ENCODE measurements around the gene GHRL.

GHRL gene, protein sequence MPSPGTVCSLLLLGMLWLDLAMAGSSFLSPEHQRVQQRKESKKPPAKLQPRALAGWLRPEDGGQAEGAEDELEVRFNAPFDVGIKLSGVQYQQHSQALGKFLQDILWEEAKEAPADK

DNA sequence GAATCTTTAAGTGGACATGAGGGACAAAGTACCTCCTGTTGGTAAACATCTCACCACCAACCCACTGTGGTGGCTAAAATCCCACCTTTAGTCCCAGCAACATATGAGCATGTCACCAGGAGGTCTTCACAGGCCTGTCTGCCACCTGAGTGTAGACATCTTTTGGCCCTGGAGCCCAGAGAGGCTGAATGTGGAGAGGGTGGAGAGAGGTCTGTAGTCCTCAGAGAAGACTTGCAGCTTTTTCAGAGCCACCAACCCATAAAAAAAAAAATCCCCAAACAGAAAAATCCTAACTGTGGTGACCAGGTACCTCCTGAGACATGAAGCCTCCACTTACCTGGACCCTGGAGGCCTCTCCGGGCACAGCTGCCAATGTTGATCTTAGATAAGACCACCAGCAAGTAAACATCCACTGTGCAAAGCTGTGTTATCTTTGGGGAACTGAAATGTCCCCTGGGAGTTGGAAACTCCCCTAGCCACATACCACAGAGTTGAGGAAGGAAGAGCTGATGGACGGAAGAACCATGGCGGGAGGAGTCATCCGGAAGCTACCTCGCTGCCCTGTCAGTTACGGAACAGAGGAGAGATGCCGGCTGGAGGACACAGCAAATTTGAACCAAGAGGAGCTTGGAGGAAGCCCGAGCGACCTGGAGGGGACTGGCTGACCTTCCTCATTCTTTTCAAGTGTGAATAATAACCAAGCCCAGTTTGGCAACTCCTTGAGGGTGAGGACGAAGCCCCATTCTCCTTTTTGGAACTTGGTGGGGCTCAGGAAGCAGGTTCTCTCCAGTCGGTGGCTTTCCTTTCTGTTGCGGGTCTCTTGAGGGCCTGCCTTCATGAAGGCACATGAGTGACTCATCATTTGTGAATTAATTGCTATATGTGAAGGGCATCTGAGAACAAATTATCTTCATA lies at the start of gene GHRL:
Gene GHRL, minus strand, starts transcription at position 443 of the 915 bp plus-strand sequence. CDS start 2,767 bp downstream, outside the sequence.
- DNase-seq (ENCODE audit: low read depth in 2 of 2), result no peak

DNA sequence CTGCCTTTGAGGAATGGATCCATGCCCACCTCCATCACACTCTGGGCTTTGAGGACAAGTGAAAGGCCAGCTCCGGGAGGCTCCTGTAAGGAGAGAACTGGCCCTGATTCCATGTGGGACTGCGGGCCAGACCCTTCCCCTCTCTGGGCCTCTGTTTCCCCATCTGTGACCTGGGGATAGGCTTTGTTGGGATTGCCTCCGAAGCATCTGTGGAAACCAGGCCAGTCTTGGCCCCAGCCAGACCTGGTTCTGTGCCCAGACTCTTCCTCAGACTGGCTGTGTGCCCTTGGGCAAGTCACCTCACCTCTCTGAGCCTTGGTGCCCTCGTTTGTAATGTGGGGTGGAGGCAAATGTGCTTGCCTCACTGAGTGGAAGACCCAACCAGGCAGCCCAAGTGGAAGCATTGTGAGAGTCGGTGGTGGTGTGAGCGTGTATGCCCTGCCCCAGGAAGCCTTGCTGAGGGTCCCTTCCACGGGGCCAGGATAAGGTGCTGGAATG lies 49.2 kb upstream of the GHRL start:
- no peak for DNase-seq (ENCODE audit: low read depth in 2 of 2)

DNA sequence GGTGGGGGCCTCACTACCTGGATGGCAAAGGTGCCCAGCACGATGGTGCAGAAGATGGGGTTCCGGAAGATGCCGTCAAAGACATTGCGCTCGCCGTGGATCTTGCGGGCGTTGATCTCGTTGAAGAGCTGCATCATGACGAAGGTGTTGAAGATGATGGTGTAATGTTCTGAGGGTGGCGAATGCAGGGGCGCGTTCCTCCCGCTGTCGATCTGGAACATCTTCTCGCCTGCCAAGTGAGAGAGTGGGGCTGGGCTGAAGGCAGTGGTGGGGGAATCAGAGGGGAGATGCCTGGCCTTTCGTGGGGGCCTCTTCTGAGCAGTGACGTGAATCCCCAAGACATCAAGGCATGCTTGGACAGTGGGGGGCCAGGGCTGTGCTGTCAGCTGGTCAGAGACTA lies 47.7 kb upstream of the GHRL start:
- no peak for DNase-seq (ENCODE audit: low read depth in 2 of 2)

DNA sequence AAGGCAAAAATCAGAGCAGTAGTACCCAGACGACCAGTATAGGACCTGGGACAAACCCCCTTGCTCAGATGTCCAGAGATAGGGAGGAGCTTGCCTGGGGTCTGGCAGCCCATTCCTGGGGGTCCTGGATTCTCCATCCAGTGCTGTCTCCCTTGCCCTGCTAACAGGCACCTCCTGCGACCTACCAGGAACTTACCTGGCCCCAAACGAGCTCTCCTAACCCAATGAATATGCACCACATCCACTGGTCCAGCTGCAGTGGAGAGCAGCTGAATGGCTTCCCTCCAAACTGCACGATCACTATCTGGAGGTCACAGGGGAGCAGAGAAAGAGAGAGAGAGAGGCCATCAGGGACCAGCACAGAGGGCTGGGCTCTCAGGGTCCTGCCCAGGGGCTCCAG lies 47.3 kb upstream of the GHRL start:
- no peak for DNase-seq (ENCODE audit: low read depth in 2 of 2)

DNA sequence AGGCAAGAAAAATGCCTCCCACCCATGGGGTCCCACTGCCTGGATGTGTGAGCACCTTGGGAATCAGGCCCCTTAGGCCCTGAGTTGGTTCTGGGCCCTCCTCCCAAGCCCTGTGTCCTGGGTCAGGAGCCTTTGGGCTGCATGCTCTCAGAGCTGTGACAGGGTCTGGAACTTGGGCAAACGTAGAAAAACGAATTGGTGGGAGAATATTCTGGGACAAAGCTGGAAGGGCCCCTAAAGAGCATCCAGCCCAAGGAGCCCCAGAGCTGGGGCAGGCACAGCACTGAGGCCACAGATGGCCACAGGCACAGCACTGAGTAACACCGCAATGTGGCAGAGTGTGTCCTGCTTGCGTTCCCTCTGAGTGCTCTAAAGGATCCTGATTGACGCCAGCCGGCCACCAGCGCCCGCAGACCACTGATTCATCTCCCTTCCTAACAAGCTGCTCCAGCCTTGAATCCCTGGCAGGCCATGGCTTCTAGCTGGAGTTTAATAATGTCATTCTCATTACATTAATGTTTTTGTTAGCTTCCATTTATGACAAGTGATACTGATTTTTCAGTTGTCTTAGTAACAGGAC lies 46.7 kb upstream of the GHRL start:
- DNase-seq (ENCODE audit: low read depth in 2 of 2), result no peak

DNA sequence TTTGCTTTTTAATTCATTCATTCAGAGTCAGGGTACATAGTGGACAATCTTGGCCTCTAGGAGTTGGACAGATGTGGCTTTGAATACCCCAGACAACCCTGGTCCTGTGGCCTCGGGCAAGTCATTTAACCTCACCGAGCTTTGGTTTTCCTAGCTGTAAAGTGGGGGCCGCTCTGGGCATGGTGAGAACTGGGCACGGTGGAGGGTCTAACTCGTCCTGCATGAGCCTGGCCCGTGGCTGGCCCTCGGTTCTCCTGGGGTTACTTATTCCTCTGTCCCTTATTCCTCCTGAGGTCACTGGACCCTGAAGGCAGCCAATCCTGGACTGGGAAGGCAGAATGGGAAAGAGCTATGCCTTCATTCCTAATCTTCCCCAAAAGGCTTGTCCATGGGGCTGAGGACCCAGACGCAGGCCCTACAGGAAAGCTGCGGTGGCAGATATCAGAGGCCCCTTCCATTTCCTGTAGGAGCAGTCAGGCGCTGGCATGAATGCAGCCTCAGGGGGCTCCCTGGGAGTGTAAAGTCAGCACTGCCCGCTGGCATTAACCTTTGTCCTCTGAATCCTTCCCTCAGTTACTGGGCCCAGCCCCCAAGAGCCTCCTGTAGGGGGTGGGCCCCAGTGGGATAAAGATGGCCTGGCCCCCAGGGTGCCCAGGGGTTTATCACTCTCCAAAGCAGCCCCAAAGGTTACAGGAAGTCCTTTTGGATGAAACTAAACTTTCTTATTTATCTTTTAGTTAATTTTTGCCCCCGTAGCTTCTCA lies 46.0 kb upstream of the GHRL start:
- DNase-seq (ENCODE audit: low read depth in 2 of 2), result no peak

DNA sequence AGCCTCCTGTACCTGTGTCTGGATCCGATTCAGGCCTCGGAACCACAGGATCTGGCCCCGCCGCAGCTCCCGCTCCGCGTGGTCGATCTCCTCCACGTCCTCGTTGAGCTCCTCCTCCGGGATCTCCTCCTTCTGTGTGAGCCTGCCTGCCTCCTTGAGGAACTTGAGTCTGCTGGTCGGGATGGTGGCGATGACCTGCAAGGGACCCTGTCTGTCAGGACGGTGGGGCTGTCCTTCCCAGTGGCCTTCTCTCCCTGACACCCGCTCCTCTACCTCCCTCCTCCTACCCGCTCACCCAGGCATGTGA lies 45.4 kb upstream of the GHRL start:
- DNase-seq (ENCODE audit: low read depth in 2 of 2), result no peak

DNA sequence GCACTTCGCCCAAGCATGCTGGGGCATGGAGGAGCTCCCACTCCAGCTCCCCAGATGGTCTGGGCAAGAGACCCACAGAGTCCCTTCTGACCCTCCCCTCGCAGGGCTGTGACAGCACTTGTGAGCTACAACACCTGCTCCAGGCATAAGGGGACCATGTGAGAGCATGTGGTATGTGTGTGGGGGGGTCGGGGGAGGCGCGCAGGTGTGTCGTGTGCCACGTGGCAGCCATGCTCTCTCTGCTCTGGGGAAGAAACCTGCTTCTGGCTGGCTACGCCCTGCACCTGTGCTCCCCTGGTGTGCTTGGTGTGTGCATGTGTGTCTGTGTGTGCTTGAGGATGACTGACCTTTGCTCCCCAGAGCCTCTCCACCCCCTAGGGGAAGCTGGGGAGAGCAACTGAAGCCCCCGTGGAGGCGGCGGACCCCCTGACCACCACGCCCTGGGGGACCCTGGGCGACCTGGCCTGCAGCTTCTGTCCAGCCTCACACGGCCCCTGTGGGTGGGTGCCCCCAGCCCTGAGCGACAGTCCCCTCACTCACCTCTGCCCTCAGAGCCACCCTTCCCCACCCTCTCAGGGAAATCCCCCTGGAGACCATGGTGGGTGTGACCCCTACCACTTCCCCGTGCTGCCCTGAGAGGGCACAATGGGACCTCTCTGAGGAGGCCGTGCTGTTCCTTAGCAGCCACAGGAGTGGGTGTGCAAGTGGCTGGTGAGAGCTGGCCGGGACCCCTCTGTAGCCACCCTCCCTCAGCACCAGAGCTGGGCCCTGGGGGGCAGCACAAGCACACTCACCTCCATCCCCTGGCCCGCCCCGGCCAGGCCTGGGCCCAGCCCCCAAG lies 44.8 kb upstream of the GHRL start:
- DNase-seq (ENCODE audit: low read depth in 2 of 2), result no peak

DNA sequence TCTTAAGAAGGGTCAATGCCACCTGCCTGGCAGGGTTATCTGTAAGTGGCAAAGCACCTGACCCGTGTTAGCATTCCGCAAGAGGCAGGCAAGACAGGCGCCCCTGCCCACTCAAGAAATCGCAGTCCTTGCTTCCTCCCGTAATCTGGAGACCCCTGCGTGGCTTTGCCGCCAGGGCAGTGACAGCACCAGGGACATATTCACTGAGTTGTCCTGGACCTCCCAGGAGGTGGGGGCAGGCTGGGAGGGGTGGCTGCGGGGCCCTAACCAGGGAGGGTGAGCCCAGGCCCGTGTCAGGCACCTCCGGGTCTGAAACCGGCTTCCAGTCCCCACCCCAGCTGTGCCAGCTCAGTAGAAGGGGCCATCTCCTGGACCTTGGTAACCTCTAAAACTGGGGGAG lies 44.0 kb upstream of the GHRL start:
- DNase-seq (ENCODE audit: low read depth in 2 of 2), result no peak

DNA sequence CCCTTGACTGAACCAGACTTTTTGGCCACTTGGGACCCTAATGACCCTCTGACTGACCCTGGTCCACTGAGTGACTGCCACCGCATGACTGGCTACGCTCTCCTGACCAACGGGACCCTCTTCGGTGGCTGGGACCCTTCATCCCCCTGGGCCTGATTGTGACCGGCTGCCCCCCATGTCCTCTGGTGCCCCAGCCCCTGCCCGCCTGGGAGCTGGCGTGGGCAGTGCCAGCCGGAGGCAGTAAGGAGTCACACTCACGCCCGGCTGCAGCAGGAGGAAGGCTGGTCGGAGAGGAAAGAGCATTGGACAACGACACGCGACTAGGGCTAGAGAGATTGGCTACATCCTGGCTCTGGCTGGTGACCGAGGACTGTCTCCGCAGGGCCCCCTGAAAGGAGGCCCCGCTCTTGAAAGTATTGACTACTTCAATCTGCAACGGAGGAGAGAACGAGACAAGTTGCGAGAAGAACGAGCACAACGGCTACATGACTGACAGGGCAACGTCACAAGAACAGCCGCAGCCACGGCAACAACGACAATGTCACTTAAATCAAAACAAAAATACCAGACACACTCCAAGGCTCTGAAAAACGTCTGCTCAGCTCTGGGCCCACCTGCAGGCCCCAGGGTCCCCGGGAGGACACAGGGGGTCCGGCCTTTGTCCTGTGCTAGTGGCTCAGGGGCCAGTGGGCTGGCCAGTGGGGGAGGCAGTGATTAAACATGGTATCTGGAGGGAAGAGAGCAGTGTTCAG lies 43.3 kb upstream of the GHRL start:
- DNase-seq (ENCODE audit: low read depth in 2 of 2), result no peak

DNA sequence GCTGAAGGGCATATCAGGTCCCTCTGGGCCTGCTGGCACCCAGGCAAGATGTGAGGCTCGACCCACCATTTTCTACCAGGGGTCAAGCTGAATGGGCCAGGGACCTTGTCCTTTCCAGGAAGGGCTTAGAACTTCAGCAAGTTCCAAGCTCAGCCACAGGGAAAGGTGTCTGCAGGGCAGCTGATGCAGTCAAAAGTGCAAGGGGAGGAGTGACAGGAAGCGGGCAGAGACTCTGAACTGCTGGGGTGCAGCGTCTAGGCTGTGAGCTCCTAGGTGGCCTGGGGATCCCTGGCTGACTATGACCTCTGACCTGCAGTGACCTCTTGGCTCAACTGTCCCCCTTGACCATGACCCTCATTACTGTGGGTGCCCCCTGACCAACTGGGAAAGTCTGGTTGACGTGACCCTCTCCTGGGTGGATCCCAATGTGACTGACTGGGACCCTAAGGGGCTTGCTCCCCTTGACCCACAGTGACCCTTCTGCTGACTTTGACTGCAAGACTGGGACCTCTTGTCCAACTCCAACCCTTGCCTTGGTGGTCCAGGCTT lies 42.5 kb upstream of the GHRL start:
- no peak for DNase-seq (ENCODE audit: low read depth in 2 of 2)

DNA sequence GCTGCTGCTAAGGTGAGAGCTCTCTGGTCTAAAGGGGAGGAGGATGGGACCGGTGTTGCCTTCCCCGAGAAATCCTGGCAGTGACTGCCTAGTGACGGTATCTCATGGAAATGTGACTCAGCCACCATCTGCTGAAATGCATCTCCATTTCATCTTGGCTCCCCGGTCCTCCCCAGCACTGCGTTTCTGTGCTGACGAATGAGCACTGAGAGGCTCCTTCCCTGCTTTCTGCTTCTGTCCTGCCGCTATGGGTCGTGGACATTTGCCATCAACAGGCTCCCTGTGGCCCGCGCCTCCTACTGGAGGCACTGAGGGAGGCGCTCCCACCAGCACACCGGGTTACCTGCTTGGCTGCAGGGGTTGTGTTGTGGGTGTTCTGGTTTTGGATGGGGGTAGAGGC lies 41.7 kb upstream of the GHRL start:
- DNase-seq (ENCODE audit: low read depth in 2 of 2), result no peak

DNA sequence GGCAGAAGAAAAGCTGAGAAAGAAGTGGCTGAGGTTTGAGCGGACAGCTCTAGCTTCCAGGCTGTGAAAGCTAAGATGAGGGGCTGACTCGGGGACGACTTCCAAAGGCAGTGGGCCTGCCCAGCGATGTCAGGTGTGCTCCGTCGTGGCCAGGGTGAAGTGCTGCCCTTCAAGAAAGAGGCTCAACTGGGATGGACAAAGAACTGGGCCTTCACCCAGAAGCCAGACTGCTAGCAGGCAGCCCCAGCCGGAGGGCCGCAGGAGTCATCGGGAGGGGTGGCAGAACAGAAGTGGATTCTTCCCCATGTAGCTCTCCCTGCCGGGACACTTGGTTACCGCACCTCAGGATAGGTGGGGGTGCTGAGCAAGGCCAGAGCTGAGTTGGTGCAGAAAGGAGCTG lies 41.3 kb upstream of the GHRL start:
- DNase-seq (ENCODE audit: low read depth in 2 of 2), result no peak

DNA sequence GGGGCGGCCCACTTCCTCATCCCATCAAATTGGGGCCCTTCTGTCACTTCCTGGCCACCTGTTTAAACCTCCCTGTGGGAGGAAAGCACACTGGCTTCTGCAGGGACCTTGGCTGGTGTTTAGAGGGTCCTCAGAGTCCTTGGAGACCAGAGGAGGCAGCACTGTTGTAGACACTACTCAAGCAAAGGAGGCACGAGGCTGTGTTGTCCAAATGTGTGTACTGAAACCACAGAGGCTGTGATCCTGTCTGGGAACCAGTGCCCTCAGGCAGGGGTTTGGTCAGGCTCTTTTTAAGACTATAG lies 40.6 kb upstream of the GHRL start:
- DNase-seq (ENCODE audit: low read depth in 2 of 2), result no peak

DNA sequence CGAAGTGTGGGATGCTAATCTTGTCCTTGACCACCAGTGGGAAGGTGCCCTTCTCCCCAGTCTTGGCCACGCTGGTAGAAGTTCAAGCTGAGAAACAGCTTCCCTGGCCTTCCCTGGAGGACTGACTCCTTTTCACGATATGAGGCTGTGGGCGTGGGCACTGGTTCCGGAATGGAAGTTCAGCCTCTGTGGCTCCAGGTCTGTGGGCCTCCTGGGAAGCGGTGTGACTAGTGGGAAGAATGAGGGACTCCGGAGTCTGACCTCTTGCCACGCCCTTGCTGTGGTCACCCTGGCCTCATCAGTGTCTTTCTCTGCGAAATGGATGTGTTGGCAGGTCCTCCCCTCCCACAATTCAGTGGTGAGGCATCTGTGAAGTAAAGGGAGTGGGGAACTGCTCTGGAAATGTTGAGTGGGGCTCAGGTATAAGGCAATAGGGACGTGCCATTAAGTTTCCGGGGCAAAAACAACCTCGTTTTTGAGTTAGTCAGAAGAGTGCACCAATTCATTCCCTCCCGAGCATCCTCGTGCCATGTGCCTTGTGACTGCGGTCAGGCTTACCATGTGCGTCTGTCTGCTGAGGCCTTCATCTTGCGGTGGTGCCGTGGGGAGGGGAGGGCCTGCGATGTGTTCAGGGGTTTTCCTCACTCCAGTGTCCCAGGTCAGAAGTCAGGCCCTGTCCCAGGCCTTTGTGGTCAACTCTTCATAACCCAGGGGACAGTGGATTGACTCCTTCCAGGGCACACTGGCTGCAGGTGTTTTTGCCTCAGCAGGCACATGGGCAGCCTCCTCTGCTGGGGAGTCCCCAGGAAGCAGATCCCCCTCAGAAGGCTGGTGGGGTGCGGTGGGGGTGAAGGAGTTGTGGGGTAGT lies 40.0 kb upstream of the GHRL start:
- no peak for DNase-seq (ENCODE audit: low read depth in 2 of 2)

DNA sequence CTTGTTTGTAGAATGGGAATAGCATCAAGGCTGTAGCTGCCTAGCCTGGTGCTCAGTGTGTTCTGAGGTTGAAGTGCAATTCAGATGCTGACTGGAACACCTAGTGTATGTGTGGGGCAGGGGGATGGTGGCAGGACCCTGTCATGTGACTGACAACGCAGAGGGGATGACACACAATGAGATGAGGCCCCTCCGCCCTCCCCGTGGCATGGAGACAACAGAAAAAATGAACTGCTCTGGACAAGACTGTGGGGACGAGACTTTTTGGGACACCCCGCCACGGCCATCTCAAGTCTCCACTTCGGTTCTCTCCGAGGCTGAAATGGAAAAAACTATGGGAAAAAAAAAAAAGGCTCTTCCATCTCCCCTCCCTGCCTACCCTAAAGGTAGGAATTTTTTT lies 38.6 kb upstream of the GHRL start:
- no peak for DNase-seq (ENCODE audit: low read depth in 2 of 2)

DNA sequence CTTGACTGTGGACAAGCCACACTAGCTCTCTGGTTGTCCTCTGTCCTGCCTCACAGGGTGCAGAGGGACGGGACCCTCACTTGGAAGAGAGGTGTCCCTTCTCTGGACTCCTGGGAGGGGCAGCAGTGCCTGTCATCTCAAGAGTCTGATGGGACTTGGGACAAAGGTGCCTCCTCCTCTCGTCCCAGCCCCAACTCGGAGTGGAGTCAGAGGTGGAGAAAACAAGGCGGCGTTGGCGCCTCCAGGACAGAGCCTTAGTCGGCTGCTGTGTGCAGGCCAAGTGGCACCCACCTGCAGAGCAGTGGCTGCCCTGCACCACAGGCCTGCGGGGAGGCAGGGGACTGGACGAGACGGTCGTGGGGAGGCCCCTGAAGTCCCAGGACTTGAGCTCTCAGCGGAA lies 37.6 kb upstream of the GHRL start:
- no peak for DNase-seq (ENCODE audit: low read depth in 2 of 2)

DNA sequence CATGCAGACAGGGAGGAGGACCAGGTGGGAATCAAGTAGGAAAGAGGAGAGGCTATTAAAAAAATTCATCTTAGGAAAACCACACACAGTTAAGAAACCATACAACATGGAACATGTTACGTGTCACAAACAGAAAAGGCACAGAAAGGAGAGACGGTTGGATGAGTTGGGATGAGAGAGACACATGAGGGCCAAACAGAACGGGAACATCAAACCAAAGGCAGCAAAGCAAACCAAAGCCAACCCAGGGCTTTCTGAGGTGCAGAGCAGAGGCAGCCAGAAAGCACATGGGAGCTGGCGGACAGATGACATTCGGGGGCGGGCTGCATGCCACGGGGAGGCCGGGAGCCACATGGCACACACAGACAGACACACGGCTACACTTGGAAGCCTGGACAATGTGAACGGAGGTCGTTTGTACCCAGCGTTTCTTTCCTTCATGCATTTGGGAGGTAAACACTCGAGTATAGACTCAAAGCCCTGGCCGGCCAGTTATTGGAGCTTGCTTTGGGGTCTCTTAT lies 36.8 kb upstream of the GHRL start:
- no peak for DNase-seq (ENCODE audit: low read depth in 2 of 2)

DNA sequence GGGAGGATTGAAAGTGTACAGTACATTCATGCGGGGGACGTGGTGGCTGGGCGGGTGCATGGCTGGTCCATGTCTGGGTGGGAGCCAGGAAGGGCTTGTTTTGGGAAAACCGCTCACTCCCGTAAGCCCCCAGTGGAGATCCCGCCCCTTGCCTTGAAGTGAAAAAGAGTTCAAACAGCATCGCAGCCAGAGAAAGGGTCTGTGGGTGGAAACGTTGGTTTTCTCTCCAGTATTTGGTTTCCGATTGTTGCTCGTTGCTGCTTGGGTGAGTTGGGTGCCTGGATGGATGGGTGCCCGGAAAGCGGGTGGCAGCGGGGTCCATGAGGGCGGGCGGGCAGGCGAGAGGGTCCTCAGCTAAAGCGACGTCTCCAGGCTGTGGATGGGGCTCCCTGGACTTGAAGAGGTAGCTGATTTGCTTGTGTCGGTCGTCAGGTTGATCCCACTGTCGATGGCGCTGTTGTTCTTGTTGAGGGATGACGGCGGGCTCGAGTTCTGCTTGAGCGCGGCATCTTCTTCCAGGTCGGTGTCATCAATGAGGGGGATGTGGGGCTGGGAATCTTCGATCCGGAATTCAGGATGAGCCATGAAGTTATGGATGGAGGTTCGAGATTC lies 35.8 kb upstream of the GHRL start:
- DNase-seq (ENCODE audit: low read depth in 2 of 2), result no peak
